Mesenchymal stem cell (in vitro differentiated cells and primary cell): ENCODE measurements around the gene CA5B.

ENCODE experiments used
- DNase-seq: peaks from one replicate; pipeline ENCODE4 v3.0.0-alpha.2; 2013
- H2AFZ ChIP-seq: one replicate; pipeline ENCODE4 v1.6.1; 2013; ENCODE audit warnings: low read depth, mild to moderate bottlenecking, control low read depth, inconsistent platforms, low read length, moderate library complexity
- H2AK5ac ChIP-seq: 2 replicates; pipeline ENCODE4 v1.6.1; 2013; ENCODE audit warnings: low read length, moderate library complexity, mild to moderate bottlenecking, inconsistent platforms; ENCODE audit not compliant: severe bottlenecking
- H2BK120ac ChIP-seq: one replicate; pipeline ENCODE4 v1.6.1; 2013; ENCODE audit warnings: low read depth, mild to moderate bottlenecking, inconsistent platforms, low read length, moderate library complexity
- H2BK12ac ChIP-seq, 2 experiments: one replicate each; pipeline ENCODE4 v1.6.1; 2013; ENCODE audit warnings: inconsistent platforms in 2 of 2, low read length in 2 of 2, mild to moderate bottlenecking in 2 of 2, moderate library complexity in 2 of 2, control low read depth in 1 of 2
- H2BK15ac ChIP-seq: one replicate; pipeline ENCODE4 v1.6.1; 2013; ENCODE audit warnings: mild to moderate bottlenecking, low read depth, inconsistent platforms; ENCODE audit not compliant: poor library complexity, severe bottlenecking
- H2BK5ac ChIP-seq: 2 replicates; pipeline ENCODE4 v1.6.1; 2013; ENCODE audit warnings: low read depth, mild to moderate bottlenecking, low read length, control low read depth, inconsistent platforms; ENCODE audit not compliant: poor library complexity, severe bottlenecking
- H3K14ac ChIP-seq, 2 experiments: one replicate each; pipeline ENCODE4 v1.6.1; 2013; ENCODE audit warnings: inconsistent platforms in 2 of 2, low read length in 2 of 2, control low read depth in 1 of 2, mild to moderate bottlenecking in 1 of 2, moderate library complexity in 1 of 2
- H3K18ac ChIP-seq, 2 experiments: one replicate each; pipeline ENCODE4 v1.6.1; 2013; ENCODE audit warnings: inconsistent platforms in 2 of 2, low read length in 2 of 2, control low read depth in 1 of 2, low read depth in 1 of 2, mild to moderate bottlenecking in 1 of 2
- H3K23ac ChIP-seq, 2 experiments: one replicate each; pipeline ENCODE4 v1.6.1; 2013; ENCODE audit warnings: inconsistent platforms in 2 of 2, low read length in 2 of 2, mild to moderate bottlenecking in 2 of 2, moderate library complexity in 2 of 2, control low read depth in 1 of 2
- H3K27ac ChIP-seq: 2 replicates; pipeline ENCODE4 v1.5.1; 2013; ENCODE audit warnings: mild to moderate bottlenecking, moderate library complexity, low read length, control low read depth, inconsistent platforms; ENCODE audit not compliant: poor library complexity, severe bottlenecking
- H3K27me3 ChIP-seq, 2 experiments: 2 replicates each; pipeline versions ENCODE4 v1.6.1 to v1.7.0; 2013; ENCODE audit warnings: low read length in 2 of 2, mild to moderate bottlenecking in 2 of 2, moderate library complexity in 2 of 2, control low read depth in 1 of 2, inconsistent platforms in 1 of 2; ENCODE audit not compliant: control insufficient read depth in 1 of 2, insufficient read depth in 1 of 2
- H3K36me3 ChIP-seq, 2 experiments: 2 replicates each; pipeline versions ENCODE4 v1.6.1 to v1.7.0; 2013; ENCODE audit warnings: low read length in 2 of 2, control low read depth in 1 of 2, inconsistent platforms in 1 of 2, low read depth in 1 of 2, mild to moderate bottlenecking in 1 of 2; ENCODE audit not compliant: insufficient read depth in 2 of 2, control insufficient read depth in 1 of 2
- H3K4ac ChIP-seq, 2 experiments: one replicate each; pipeline ENCODE4 v1.6.1; 2013; ENCODE audit warnings: inconsistent platforms in 2 of 2, low read length in 2 of 2, mild to moderate bottlenecking in 2 of 2, moderate library complexity in 2 of 2, control low read depth in 1 of 2, low read depth in 1 of 2
- H3K4me1 ChIP-seq: 2 replicates; pipeline ENCODE4 v1.6.1; 2013; ENCODE audit warnings: low read depth, low read length, control low read depth; ENCODE audit not compliant: control insufficient read depth, insufficient read depth
- H3K4me2 ChIP-seq: 2 replicates; pipeline ENCODE4 v1.6.1; 2013; ENCODE audit warnings: low read length, mild to moderate bottlenecking, inconsistent platforms; ENCODE audit not compliant: poor library complexity, severe bottlenecking
- H3K4me3 ChIP-seq, 2 experiments: 2 replicates each; pipeline versions ENCODE4 v1.5.1 to v1.7.0; 2013; ENCODE audit warnings: low read length in 2 of 2, mild to moderate bottlenecking in 2 of 2, control low read depth in 1 of 2, low read depth in 1 of 2; ENCODE audit not compliant: insufficient read depth in 1 of 2
- H3K79me1 ChIP-seq: replicated peaks from 2 replicates; pipeline ENCODE4 v1.6.1; 2013; ENCODE audit warnings: mild to moderate bottlenecking, control low read depth, low read length, inconsistent platforms; ENCODE audit not compliant: poor library complexity, severe bottlenecking
- H3K9ac ChIP-seq: 2 replicates; pipeline ENCODE4 v1.7.0; 2013; ENCODE audit warnings: mild to moderate bottlenecking, low read length, moderate library complexity
- H3K9me3 ChIP-seq: 2 replicates; pipeline ENCODE4 v1.7.0; 2013; ENCODE audit warnings: mild to moderate bottlenecking, low read length; ENCODE audit not compliant: control insufficient read depth
- H4K8ac ChIP-seq: one replicate; pipeline ENCODE4 v1.6.1; 2013; ENCODE audit warnings: inconsistent platforms, mild to moderate bottlenecking, low read length, moderate library complexity
- H4K91ac ChIP-seq: one replicate; pipeline ENCODE4 v1.6.1; 2013; ENCODE audit warnings: mild to moderate bottlenecking, low read length, inconsistent platforms
- WGBS: methylation state at CpG from one replicate; pipeline ENCODE4 v1.1.7; 2013; ENCODE audit warnings: mixed read lengths; 5-methylcytosine and 5-hydroxymethylcytosine counted together

The CA5B gene

DNA sequence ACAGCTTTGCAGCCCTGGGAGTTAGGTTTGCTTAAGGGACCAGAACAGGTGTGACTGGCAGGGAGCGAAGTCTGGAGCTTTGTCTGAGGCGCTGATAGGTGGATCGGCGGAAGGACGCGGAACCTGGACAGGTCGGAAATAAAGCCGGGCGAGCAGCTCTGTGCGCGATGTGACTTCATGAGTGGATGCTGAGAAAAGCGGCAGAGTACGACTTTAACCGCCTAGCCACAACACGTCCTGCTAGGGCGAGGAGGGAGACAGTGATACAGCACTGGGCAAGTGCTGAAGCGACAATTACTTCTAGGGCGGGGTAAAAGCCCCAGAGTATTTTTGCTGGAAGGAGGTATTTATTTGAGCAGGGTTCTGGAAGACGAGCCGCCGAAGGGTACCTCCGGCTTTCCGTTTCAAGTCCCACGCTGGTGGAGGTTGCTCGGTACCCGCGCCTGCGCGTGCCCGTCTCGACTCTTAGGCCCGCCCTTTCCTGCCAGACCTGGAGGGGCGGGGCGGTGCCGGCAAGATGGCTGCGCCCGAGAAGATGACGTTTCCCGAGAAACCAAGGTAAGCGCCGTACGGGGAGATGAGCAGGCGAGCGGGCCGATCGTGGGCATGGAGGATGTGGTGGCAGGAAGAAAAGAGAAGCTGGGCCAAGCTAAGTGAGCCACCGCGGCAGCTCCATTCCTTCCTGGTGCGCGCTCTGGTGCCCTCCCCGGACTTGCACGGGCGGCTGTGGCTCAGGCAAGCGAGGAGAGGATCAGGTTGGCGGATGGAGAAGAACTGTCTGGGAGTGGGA lies 52.1 kb downstream of the CA5B start, which contains the start of gene ZRSR2:
ZRSR2 (plus strand) TSS at position 506 of the 790 bp plus-strand sequence; CDS start at position 518, 12 bp downstream.
- Histone ChIP-seq H3K9ac (peak within 1 kb of the TSS; percentile 92), H3K4me1 (no peaks in the 10 kb centered on the region), H2BK15ac (no peak within 1 kb of the TSS), H3K27me3 (no peaks in the 10 kb centered on the region), H3K4me3 (peak within 1 kb of the TSS; percentile 79 to 99), H2AK5ac (no peak within 1 kb of the TSS), H3K4ac (peak within 1 kb of the TSS in 1 of 2 experiments; percentile 51), H2BK120ac (no peak within 1 kb of the TSS), H3K27ac (peak within 1 kb of the TSS; percentile 91), H4K91ac (peak within 1 kb of the TSS; percentile 50), H3K9me3 (no peaks in the 10 kb centered on the region), H3K4me2 (peak within 1 kb of the TSS; percentile 81), H3K36me3 (peaks cover 3 to 29% of the 10 kb centered on the region in 2 experiments), H3K14ac (peak within 1 kb of the TSS in 1 of 2 experiments; percentile 60), H2BK12ac (peak within 1 kb of the TSS in 1 of 2 experiments; percentile 42), H2BK5ac (no peak within 1 kb of the TSS), H3K23ac (no peak within 1 kb of the TSS), H2AFZ (peak within 1 kb of the TSS; percentile 82), H3K79me1 (no peaks in the 10 kb centered on the region), H4K8ac (peak within 1 kb of the TSS; percentile 72), H3K18ac (peak within 1 kb of the TSS; percentile 62 to 96)
- WGBS, result 2% methylated on average over 34 of the region's 55 CpGs
- peak; percentile 77 for DNase-seq

- H2AK5ac ChIP-seq, result no peak overlapping the region
- H3K9ac ChIP-seq, result peak overlapping the region; percentile 92
- H3K9me3 ChIP-seq, result no peaks in the 10 kb centered on the region
- peak overlapping the region; percentile 62 to 96 for H3K18ac ChIP-seq
- H3K4ac ChIP-seq, result peak overlapping the region in 1 of 2 experiments; percentile 51
- peak overlapping the region; percentile 43 for H3K4me2 ChIP-seq
- no peak overlapping the region for H3K14ac ChIP-seq
- H2BK120ac ChIP-seq, result no peak overlapping the region
- WGBS, result 1% methylated on average over 7 of the region's 15 CpGs
- H2BK15ac ChIP-seq, result no peak overlapping the region
- no peak for DNase-seq
- H2BK12ac ChIP-seq, result no peak overlapping the region
- H3K27ac ChIP-seq, result peak overlapping the region; percentile 91
- peak overlapping the region; percentile 79 to 99 for H3K4me3 ChIP-seq
- H3K27me3 ChIP-seq, result no peaks in the 10 kb centered on the region
- no peak overlapping the region for H2BK5ac ChIP-seq
- H4K8ac ChIP-seq, result peak overlapping the region; percentile 72
- no peak overlapping the region for H4K91ac ChIP-seq
- peak overlapping the region; percentile 82 for H2AFZ ChIP-seq
- H3K79me1 ChIP-seq, result no peaks in the 10 kb centered on the region
- no peaks in the 10 kb centered on the region for H3K4me1 ChIP-seq
- H3K36me3 ChIP-seq, result peaks cover 3 to 28% of the 10 kb centered on the region in 2 experiments
- no peak overlapping the region for H3K23ac ChIP-seq
Observed at GRCh38 chrX:15790769-15791290, 52.8 kb downstream of the CA5B start.

DNA sequence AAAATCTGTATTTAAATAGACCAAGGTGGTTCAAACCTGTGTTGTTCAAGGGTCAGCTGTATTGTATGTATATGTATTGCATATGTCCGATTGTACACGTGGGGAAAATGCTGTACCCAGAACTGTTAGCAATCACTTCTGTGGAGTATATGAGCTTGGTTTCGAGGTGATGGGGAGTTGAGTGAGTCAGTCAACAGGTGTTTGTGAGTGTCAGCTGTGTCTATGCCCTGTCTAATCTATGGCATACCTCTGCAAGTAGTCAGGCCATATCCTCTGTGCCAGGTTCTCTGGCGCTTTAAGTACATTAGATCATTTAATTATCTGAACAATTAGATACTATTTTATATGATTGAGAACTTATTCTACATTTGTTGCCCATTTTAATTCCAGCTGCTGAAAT lies 59.6 kb downstream of the CA5B start:
- no peak overlapping the region for H3K4ac ChIP-seq
- H2BK15ac ChIP-seq, result no peak overlapping the region
- no peak overlapping the region for H3K14ac ChIP-seq
- H3K4me2 ChIP-seq, result no peak overlapping the region
- no peak overlapping the region for H3K4me3 ChIP-seq
- no peak overlapping the region for H2AFZ ChIP-seq
- H2BK12ac ChIP-seq, result no peak overlapping the region
- no peak overlapping the region for H2BK5ac ChIP-seq
- H3K23ac ChIP-seq, result no peak overlapping the region
- H2BK120ac ChIP-seq, result no peak overlapping the region
- no peaks in the 10 kb centered on the region for H3K9me3 ChIP-seq
- H4K91ac ChIP-seq, result no peak overlapping the region
- peaks cover 3 to 57% of the 10 kb centered on the region in 2 experiments for H3K36me3 ChIP-seq
- no peak overlapping the region for H2AK5ac ChIP-seq
- H3K79me1 ChIP-seq, result no peaks in the 10 kb centered on the region
- WGBS, result 97% methylated on average over 3 of the region's 4 CpGs
- H3K27me3 ChIP-seq, result no peaks in the 10 kb centered on the region
- no peak overlapping the region for H3K9ac ChIP-seq
- H3K27ac ChIP-seq, result no peak overlapping the region
- H3K18ac ChIP-seq, result no peak overlapping the region
- no peaks in the 10 kb centered on the region for H3K4me1 ChIP-seq
- no peak for DNase-seq
- H4K8ac ChIP-seq, result no peak overlapping the region

- no peak overlapping the region for H3K27ac ChIP-seq
- H3K79me1 ChIP-seq, result no peaks in the 10 kb centered on the region
- no peak overlapping the region for H2BK15ac ChIP-seq
- no peak overlapping the region for H3K4me3 ChIP-seq
- H4K91ac ChIP-seq, result no peak overlapping the region
- no peak overlapping the region for H3K4ac ChIP-seq
- H2BK120ac ChIP-seq, result no peak overlapping the region
- H2BK12ac ChIP-seq, result no peak overlapping the region
- no peak overlapping the region for H3K4me2 ChIP-seq
- no peak overlapping the region for H2AFZ ChIP-seq
- no peak overlapping the region for H2AK5ac ChIP-seq
- H3K9ac ChIP-seq, result no peak overlapping the region
- H3K27me3 ChIP-seq, result no peaks in the 10 kb centered on the region
- H3K18ac ChIP-seq, result no peak overlapping the region
- H4K8ac ChIP-seq, result no peak overlapping the region
- no peaks in the 10 kb centered on the region for H3K4me1 ChIP-seq
- no peak overlapping the region for H3K23ac ChIP-seq
- no peak for DNase-seq
- H3K9me3 ChIP-seq, result no peaks in the 10 kb centered on the region
- H2BK5ac ChIP-seq, result no peak overlapping the region
- peaks cover 0 to 66% of the 10 kb centered on the region in 2 experiments for H3K36me3 ChIP-seq
- H3K14ac ChIP-seq, result no peak overlapping the region
Observed at GRCh38 chrX:15804563-15804962, 66.5 kb downstream of the CA5B start.
